Activated T-cell treated with anti-CD3 and anti-CD28 coated beads, Interleukin-2, amount 50 U/mL, for 72 hours (primary cell): ENCODE measurements around the gene HBQ1. TPM values are rescaled to one million over a fixed set of nuclear protein-coding genes. Genes with fewer than 3 reads are reported as not detected.
A peak's percentile ranks its signal among the peaks of the same experiment; 100 is the strongest.

Experiments
- ATAC-seq, 2 donors: fragments of 150-1000 bp; cut with Tn5 transposase; replicated peaks in 1 of 2; 2 replicates each; pipeline ENCODE4 v1.10.0; 2021; ENCODE audit warnings: moderate library complexity in 2 of 2, mild to moderate bottlenecking in 1 of 2
- DNase-seq, 2 donors: peaks; one replicate each; pipeline ENCODE4 v3.0.0; 2021 to 2022; ENCODE audit warnings: mixed read lengths in 1 of 2
- H3K27ac Mint-ChIP-seq: one replicate; pipeline ENCODE4 v1.8.0; 2022; ENCODE audit warnings: mild to moderate bottlenecking, moderate library complexity, mixed read lengths
- H3K27me3 Mint-ChIP-seq: one replicate; pipeline ENCODE4 v1.8.0; 2022; ENCODE audit warnings: low read depth, mixed read lengths
- H3K36me3 Mint-ChIP-seq, 2 donors: one replicate each; pipeline ENCODE4 v1.8.0; 2022; ENCODE audit warnings: mixed read lengths in 2 of 2, mild to moderate bottlenecking in 1 of 2; ENCODE audit not compliant: insufficient read depth in 2 of 2
- H3K4me1 Mint-ChIP-seq: one replicate; pipeline ENCODE4 v1.8.0; 2022; ENCODE audit warnings: low read depth, mixed read lengths
- H3K4me3 Mint-ChIP-seq, 2 donors: one replicate each; pipeline ENCODE4 v1.8.0; 2022; ENCODE audit warnings: mild to moderate bottlenecking in 2 of 2, mixed read lengths in 2 of 2, moderate library complexity in 2 of 2
- H3K9me3 Mint-ChIP-seq, 2 donors: one replicate each; pipeline ENCODE4 v1.8.0; 2022; ENCODE audit warnings: mixed read lengths in 2 of 2
- total RNA-seq, 2 donors: library from RNA; stranded (reverse); gene quantifications; one replicate each; pipeline ENCODE4 v1.2.3, GENCODE V29; 2022

Gene HBQ1
- total RNA-seq = not detected

DNA sequence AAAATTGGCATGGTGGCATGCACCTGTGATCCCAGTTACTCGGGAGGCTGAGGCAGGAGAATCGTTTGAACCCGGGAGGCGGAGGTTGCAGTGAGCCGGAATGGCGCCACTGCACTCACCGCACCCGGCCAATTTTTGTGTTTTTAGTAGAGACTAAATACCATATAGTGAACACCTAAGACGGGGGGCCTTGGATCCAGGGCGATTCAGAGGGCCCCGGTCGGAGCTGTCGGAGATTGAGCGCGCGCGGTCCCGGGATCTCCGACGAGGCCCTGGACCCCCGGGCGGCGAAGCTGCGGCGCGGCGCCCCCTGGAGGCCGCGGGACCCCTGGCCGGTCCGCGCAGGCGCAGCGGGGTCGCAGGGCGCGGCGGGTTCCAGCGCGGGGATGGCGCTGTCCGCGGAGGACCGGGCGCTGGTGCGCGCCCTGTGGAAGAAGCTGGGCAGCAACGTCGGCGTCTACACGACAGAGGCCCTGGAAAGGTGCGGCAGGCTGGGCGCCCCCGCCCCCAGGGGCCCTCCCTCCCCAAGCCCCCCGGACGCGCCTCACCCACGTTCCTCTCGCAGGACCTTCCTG lies at the start of gene HBQ1:
Gene HBQ1 (plus strand): TSS at position 359 of the 575 bp plus-strand sequence. CDS start 28 bp downstream, at position 387.
- ATAC-seq (peak; percentile 24 to 26), DNase-seq (peak; percentile 47 to 67)
- no peaks in the 10 kb centered on the region for H3K36me3 Mint-ChIP-seq
- no peaks in the 10 kb centered on the region for H3K9me3 Mint-ChIP-seq
- H3K4me1 Mint-ChIP-seq = no peaks in the 10 kb centered on the region
- H3K27me3 Mint-ChIP-seq = peaks cover 29% of the 10 kb centered on the region
- H3K27ac Mint-ChIP-seq = no peak within 1 kb of the TSS
- peak within 1 kb of the TSS; percentile 59 to 72 for H3K4me3 Mint-ChIP-seq

DNA sequence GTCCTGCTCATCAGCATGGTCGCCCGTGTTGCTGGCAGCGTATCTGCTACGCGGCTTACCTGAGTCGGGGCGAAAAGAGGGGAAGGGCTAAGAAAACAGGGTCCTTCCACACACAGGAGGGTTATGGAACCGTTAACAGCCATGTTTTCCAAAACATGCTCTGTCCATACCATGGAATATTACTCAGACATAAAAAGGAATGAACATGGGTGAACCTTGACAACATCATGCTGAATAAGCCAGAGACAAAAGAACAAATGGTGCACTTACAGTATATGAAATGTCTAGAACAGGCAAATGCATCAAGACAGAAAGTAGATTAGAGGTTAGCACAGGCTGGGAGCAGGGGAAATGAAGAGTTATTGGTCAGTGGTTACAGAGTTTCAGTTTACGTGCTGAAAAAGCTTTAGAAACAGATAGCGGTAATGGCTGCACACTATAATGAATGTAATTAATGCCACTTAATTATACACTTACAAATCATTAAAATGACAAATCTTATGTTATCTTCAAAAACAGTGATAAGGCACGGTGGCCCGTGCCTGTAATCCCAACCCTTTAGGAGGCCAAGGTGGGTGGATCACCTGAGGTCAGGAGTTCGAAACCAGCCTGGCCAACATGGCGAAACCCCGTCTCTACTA lies 49.6 kb upstream of the HBQ1 start:
- Mint-ChIP-seq H3K9me3 (no peaks in the 10 kb centered on the region), H3K27me3 (no peaks in the 10 kb centered on the region), H3K36me3 (peaks cover 0 to 7% of the 10 kb centered on the region in 2 donors), H3K4me3 (no peak overlapping the region), H3K27ac (no peak overlapping the region), H3K4me1 (peaks cover 41% of the 10 kb centered on the region)
- ATAC-seq (no peak), DNase-seq (no peak)

DNA sequence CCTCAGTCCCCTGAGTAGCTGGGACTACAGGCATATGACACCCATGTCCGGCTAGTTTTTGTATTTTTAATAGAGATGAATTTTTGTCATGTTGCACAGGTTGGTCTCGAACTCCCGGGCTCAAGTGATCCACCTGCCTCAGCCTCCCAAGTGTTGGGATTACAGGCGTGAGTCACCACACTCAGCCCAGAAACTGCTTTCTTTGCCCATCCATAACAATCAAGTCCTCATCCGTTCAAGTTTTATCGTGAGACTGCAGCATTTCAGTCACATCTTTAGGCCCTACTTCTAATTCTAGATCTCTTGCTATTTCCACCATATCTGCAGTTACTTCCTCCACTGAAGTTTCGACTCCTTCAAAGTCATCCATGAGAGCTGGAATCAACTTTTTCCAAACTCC lies 48.1 kb upstream of the HBQ1 start:
- H3K4me3 Mint-ChIP-seq = no peak overlapping the region
- no peaks in the 10 kb centered on the region for H3K9me3 Mint-ChIP-seq
- H3K4me1 Mint-ChIP-seq = peaks cover 53% of the 10 kb centered on the region
- no peak overlapping the region for H3K27ac Mint-ChIP-seq
- ATAC-seq (no peak), DNase-seq (no peak)
- peaks cover 0 to 7% of the 10 kb centered on the region in 2 donors for H3K36me3 Mint-ChIP-seq
- no peaks in the 10 kb centered on the region for H3K27me3 Mint-ChIP-seq

DNA sequence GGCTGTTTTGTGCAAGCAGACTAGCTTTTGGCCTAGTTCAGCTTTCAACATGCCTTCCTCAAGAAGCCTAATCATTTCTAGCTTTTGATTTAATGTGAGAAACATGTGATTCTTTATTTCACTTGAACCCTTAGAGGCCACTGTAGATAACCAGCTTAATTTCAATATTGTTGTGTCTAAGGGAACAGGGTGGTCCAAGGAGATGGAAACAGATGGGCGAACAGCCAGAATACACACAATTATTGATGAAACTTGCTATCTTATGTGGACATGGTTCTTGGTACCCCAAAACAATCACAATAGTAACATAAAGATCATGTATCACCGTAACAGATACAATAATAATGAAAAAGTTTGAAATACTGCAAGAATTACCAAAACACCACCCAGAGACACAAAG lies 46.5 kb upstream of the HBQ1 start:
- Mint-ChIP-seq H3K4me3 (no peak overlapping the region), H3K27ac (no peak overlapping the region), H3K9me3 (no peaks in the 10 kb centered on the region), H3K4me1 (peaks cover 54% of the 10 kb centered on the region), H3K27me3 (no peaks in the 10 kb centered on the region), H3K36me3 (peaks cover 0 to 8% of the 10 kb centered on the region in 2 donors)
- no peak for ATAC-seq
- DNase-seq = no peak

DNA sequence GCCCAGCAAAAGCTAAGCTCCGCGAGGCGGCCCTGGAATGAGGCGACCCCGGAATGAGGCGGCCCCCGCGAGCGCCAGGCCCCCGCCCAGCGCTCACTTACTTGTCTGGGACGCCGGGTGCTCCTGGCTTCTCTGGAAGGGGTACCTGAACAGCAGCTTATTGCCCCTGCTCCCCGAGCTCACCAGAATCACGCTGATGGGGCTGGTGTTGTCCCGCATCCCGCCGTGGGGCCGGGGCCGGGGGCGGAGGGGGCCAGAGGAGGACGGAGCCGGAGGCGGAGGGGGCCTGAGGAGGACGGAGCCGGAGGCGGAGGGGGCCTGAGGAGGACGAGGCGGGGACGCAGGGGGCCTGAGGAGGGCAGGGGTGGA lies 42.2 kb upstream of the HBQ1 start:
- H3K4me1 Mint-ChIP-seq = peaks cover 39% of the 10 kb centered on the region
- H3K27me3 Mint-ChIP-seq = no peaks in the 10 kb centered on the region
- peak overlapping the region; percentile 89 to 92 for H3K4me3 Mint-ChIP-seq
- peak overlapping the region; percentile 57 for H3K27ac Mint-ChIP-seq
- peaks cover 0 to 5% of the 10 kb centered on the region in 2 donors for H3K36me3 Mint-ChIP-seq
- ATAC-seq (peak; percentile 20 to 32), DNase-seq (peak; percentile 37 to 38)
- H3K9me3 Mint-ChIP-seq = no peaks in the 10 kb centered on the region

DNA sequence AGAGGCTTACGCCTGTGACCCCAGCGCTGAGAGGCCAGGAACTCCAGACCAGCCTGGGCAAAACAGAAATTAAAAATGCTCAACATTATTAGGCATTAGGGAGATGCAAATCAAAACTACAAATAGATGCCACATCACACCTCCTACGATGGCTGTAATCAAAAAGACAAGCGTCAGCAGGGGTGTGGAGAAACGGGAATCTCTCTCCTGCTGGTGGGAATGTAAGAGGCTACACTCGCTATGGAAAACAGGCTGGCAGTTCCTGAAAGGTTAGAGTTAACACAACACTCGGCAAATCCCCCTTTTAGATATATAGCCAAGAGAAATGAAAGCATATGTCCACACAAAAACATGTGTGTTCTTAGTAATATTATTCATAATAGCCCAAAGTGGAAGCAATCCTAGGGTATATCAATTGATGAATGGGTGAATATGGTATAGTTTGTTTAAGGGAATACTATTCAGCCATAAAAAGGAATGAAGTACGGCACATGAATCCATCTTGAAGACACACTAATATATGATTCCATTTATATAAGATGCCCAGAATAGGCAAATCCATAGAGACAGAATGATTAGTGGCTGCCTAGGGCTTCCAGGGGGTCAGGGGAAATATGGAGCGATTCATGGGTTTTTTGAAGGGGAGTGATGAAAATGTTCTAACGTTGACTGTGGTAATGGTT lies 39.9 kb upstream of the HBQ1 start:
- Mint-ChIP-seq H3K36me3 (peaks cover 0 to 5% of the 10 kb centered on the region in 2 donors), H3K9me3 (no peaks in the 10 kb centered on the region), H3K4me3 (peak overlapping the region in 1 of 2 donors; percentile 9), H3K27ac (no peak overlapping the region), H3K27me3 (peaks cover 7% of the 10 kb centered on the region), H3K4me1 (peaks cover 21% of the 10 kb centered on the region)
- ATAC-seq (no peak), DNase-seq (no peak)

- Mint-ChIP-seq H3K27me3 (peaks cover 13% of the 10 kb centered on the region), H3K27ac (no peak overlapping the region), H3K36me3 (peaks cover 0 to 2% of the 10 kb centered on the region in 2 donors), H3K9me3 (no peaks in the 10 kb centered on the region), H3K4me1 (peaks cover 6% of the 10 kb centered on the region), H3K4me3 (no peak overlapping the region)
- DNase-seq (no peak), ATAC-seq (no peak)
Measured at GRCh38 chr16:142405-142967, 37.8 kb upstream of the HBQ1 start.

GRCh38 chr16:143047-143446 lies 37.2 kb upstream of the HBQ1 start:
- peaks cover 6% of the 10 kb centered on the region for H3K4me1 Mint-ChIP-seq
- no peak overlapping the region for H3K4me3 Mint-ChIP-seq
- peaks cover 13% of the 10 kb centered on the region for H3K27me3 Mint-ChIP-seq
- DNase-seq = no peak
- no peak overlapping the region for H3K27ac Mint-ChIP-seq
- ATAC-seq = no peak
- peaks cover 0 to 2% of the 10 kb centered on the region in 2 donors for H3K36me3 Mint-ChIP-seq
- H3K9me3 Mint-ChIP-seq = no peaks in the 10 kb centered on the region

GRCh38 chr16:143456-143855 lies 36.8 kb upstream of the HBQ1 start:
- Mint-ChIP-seq H3K4me1 (peaks cover 6% of the 10 kb centered on the region), H3K36me3 (peaks cover 0 to 2% of the 10 kb centered on the region in 2 donors), H3K27me3 (peaks cover 13% of the 10 kb centered on the region), H3K9me3 (no peaks in the 10 kb centered on the region), H3K4me3 (no peak overlapping the region), H3K27ac (no peak overlapping the region)
- DNase-seq (no peak), ATAC-seq (no peak)

GRCh38 chr16:144797-145252 lies 35.4 kb upstream of the HBQ1 start:
- Mint-ChIP-seq H3K4me3 (no peak overlapping the region), H3K27me3 (peaks cover 20% of the 10 kb centered on the region), H3K9me3 (no peaks in the 10 kb centered on the region), H3K27ac (no peak overlapping the region), H3K4me1 (no peaks in the 10 kb centered on the region), H3K36me3 (no peaks in the 10 kb centered on the region)
- ATAC-seq (no peak), DNase-seq (no peak)

DNA sequence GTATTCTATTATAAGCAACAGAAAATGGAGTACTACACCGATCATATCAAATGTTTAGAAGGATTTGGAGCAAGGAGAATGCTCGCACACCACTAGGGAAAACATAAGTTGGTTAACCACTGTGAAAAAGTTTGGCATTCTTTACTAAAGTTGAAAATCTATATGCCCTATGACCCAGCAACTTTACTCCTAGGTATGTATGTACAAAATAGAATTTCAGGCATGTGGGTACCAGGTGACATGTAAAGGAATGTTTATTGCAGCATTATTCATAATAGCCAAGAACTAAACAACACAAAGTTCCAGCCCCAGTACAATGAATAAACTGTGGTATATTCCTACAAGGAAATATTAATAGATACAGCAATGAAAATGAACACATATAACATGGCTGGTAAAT lies 33.6 kb upstream of the HBQ1 start:
- DNase-seq (no peak), ATAC-seq (no peak)
- Mint-ChIP-seq H3K4me1 (no peaks in the 10 kb centered on the region), H3K36me3 (no peaks in the 10 kb centered on the region), H3K27me3 (peaks cover 26% of the 10 kb centered on the region), H3K9me3 (no peaks in the 10 kb centered on the region), H3K4me3 (no peak overlapping the region), H3K27ac (no peak overlapping the region)

GRCh38 chr16:149024-149660 lies 31.1 kb upstream of the HBQ1 start:
- no peak for DNase-seq
- Mint-ChIP-seq H3K27ac (no peak overlapping the region), H3K4me1 (no peaks in the 10 kb centered on the region)

More at GRCh38 chr16:149024-149660, 31.1 kb upstream of the HBQ1 start:
- ATAC-seq = no peak
- Mint-ChIP-seq H3K27me3 (peaks cover 20% of the 10 kb centered on the region), H3K9me3 (no peaks in the 10 kb centered on the region), H3K4me3 (no peak overlapping the region), H3K36me3 (no peaks in the 10 kb centered on the region)
